H1 (cell line): ENCODE results near the gene ADSS1. TPM values are rescaled to one million over a fixed set of nuclear protein-coding genes. Genes with fewer than 3 reads are reported as not detected.

Experiments
- CHD7 ChIP-seq: fragments of 300-600 bp; sonication (generic); IDR thresholded peaks from 2 replicates; pipeline ENCODE4 v1.7.1; 2012; ENCODE audit warnings: low read length, moderate library complexity, mild to moderate bottlenecking, inconsistent platforms; ENCODE audit not compliant: insufficient replicate concordance
- CREB1 ChIP-seq: IDR thresholded peaks from 2 replicates; pipeline ENCODE4 v1.6.1; 2012; ENCODE audit warnings: inconsistent platforms
- CTCF ChIP-seq, 3 experiments: IDR thresholded peaks; 1 replicate in 2 of 3; 2 replicates in 1 of 3; pipeline versions ENCODE4 v1.5.1 to v1.6.1; 2011; ENCODE audit warnings: low read length in 3 of 3, mild to moderate bottlenecking in 3 of 3, inconsistent platforms in 2 of 3, low read depth in 1 of 3, moderate library complexity in 1 of 3; ENCODE audit not compliant: insufficient read depth in 1 of 3; ENCODE audit errors: control extremely low read depth in 1 of 3
- KDM4A ChIP-seq: IDR thresholded peaks from one replicate; pipeline ENCODE4 v1.7.1; 2012; ENCODE audit warnings: low read depth, mild to moderate bottlenecking, moderate library complexity, low read length, inconsistent platforms; ENCODE audit not compliant: severe bottlenecking
- KDM5A ChIP-seq: fragments of 200-600 bp; IDR thresholded peaks from 2 replicates; pipeline ENCODE4 v1.7.1; 2012; ENCODE audit warnings: mild to moderate bottlenecking, low read length, inconsistent platforms, mixed read lengths
- SP1 ChIP-seq: IDR thresholded peaks from 2 replicates; pipeline ENCODE4 v1.6.1; 2011; ENCODE audit warnings: low read depth, low read length
- SP4 ChIP-seq: IDR thresholded peaks from 2 replicates; pipeline ENCODE4 v1.6.1; 2012; ENCODE audit warnings: low read length, inconsistent platforms
- ZNF274 ChIP-seq: IDR thresholded peaks from 2 replicates; pipeline ENCODE4 v1.7.0; 2012; ENCODE audit warnings: low read length, borderline replicate concordance; ENCODE audit errors: extremely low read depth
- polyA plus RNA-seq, 7 experiments: library from polyadenylated mRNA; depleted of rRNA in 3 of 7; stranded (reverse) in 5 of 7; unstranded in 2 of 7; fragments of >200 nt in 5 of 7; fragments of 200-250 nt in 2 of 7; gene quantifications; 1 replicate in 5 of 7; 2 replicates in 1 of 7; 4 replicates in 1 of 7; pipeline versions ENCODE4 v1.2.1 to v1.2.3, GENCODE V29; 2011 to 2013; ENCODE audit warnings: missing spikeins in 2 of 7, mixed read lengths in 2 of 7
- total RNA-seq: library from RNA; stranded (reverse); fragmentation: NEBNext Ultra II Directional; extraction: Animal tissue kit (Norgen Biotek cat#: 25700); gene quantifications from 2 replicates; pipeline ENCODE4 v1.2.1, GENCODE V29; 2021

ADSS1 gene
- total and polyA plus RNA-seq, 2 of the 8 experiments (the other 6 are each of a cell fraction or from before 2014, with no cell fraction given), result 7.1 to 7.9 TPM

- TF ChIP-seq CHD7 (no peak), CREB1 (no peak), KDM4A (no peak), ZNF274 (no peak), CTCF (IDR thresholded peaks at IDR 0.05; ENCODE audit: control extremely low read depth in 1 of 3, insufficient read depth in 1 of 3, low read depth in 1 of 3, low read length in 3 of 3) (no peak), KDM5A (no peak), SP4 (no peak), SP1 (no peak)
These were observed 59.6 kb downstream of the ADSS1 start (continued) for GRCh38 chr14:104783484-104784217.
